GM10266 (cell line): ENCODE results near the gene ITPRID1.

Experiments
- DNase-seq: peaks from one replicate; pipeline ENCODE4 v3.0.0; 2012; ENCODE audit errors: extremely low spot score
- TF ChIP-seq, protein P1 (sequence below): IDR thresholded peaks from 2 replicates; pipeline ENCODE4 v1.5.1; 2012; ENCODE audit warnings: mild to moderate bottlenecking, low read depth; ENCODE audit not compliant: control insufficient read depth, insufficient read depth; ENCODE audit errors: missing control alignments

The ITPRID1 gene

DNA sequence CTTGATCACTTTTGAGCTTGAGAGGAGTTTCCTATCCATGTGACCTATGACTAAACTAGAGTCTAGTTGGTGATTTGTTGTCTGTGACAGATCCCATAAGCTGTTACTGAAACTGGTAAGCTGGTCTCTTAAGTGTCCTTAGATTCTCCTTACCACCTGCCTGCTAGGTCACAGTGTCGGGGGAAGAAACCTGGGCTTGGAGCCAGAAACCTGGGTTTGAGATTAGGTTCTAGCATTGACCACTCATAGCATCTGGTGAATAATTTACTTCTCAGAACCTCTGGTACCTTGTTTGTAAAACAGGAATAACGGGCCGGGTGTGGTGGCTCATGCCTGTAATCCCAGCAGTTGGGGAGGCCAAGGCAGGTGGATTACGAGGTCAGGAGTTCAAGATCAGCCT is 21.8 kb upstream of the ITPRID1 start:
- TF ChIP-seq, protein P1, sequence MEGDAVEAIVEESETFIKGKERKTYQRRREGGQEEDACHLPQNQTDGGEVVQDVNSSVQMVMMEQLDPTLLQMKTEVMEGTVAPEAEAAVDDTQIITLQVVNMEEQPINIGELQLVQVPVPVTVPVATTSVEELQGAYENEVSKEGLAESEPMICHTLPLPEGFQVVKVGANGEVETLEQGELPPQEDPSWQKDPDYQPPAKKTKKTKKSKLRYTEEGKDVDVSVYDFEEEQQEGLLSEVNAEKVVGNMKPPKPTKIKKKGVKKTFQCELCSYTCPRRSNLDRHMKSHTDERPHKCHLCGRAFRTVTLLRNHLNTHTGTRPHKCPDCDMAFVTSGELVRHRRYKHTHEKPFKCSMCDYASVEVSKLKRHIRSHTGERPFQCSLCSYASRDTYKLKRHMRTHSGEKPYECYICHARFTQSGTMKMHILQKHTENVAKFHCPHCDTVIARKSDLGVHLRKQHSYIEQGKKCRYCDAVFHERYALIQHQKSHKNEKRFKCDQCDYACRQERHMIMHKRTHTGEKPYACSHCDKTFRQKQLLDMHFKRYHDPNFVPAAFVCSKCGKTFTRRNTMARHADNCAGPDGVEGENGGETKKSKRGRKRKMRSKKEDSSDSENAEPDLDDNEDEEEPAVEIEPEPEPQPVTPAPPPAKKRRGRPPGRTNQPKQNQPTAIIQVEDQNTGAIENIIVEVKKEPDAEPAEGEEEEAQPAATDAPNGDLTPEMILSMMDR: no peak
- DNase-seq: no peak

- TF ChIP-seq, protein P1: no peak
- DNase-seq: no peak
Observed at GRCh38 chr7:31493714-31494181, 20.1 kb upstream of the ITPRID1 start.

- DNase-seq: no peak
- TF ChIP-seq, protein P1: no peak
Observed at GRCh38 chr7:31494421-31494820, 19.5 kb upstream of the ITPRID1 start.

DNA sequence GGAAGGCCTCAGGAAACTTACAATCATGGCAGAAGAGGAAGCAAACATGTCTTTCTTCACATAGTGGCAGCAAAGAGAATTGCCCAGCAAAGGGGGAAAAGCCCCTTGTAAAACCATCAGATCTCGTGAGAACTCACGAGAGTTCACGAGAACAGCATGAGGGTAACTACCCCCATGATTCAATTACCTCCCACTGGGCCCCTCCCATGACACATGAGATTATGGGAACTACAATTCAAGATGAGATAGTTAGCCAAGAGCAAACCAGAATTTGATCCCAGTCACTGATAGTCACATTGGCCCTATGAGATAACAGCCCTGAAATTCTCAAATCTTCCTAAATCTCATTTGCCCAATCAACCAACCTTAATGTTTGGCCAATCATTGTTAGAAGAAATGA is 18.2 kb upstream of the ITPRID1 start:
- DNase-seq: no peak
- TF ChIP-seq, protein P1: no peak

GRCh38 chr7:31497516-31497915 is 16.4 kb upstream of the ITPRID1 start:
- TF ChIP-seq, protein P1: no peak
- DNase-seq: no peak

- TF ChIP-seq, protein P1: no peak
- DNase-seq: no peak
Observed at GRCh38 chr7:31500656-31501055, 13.2 kb upstream of the ITPRID1 start.

- DNase-seq: no peak
- TF ChIP-seq, protein P1: no peak
Observed at GRCh38 chr7:31508823-31509222, 5.1 kb upstream of the ITPRID1 start.

- TF ChIP-seq, protein P1: no peak
- no peak for DNase-seq
Observed at GRCh38 chr7:31512166-31512565, 1.7 kb upstream of the ITPRID1 start.
